Naive thymus-derived CD4-positive, alpha-beta T cell (primary cell): ENCODE data around the gene TC2N. TPM values are rescaled to one million over a fixed set of nuclear protein-coding genes. Genes with fewer than 3 reads are reported as not detected.

Source experiments
- ATAC-seq: fragments of 150-1000 bp; cut with Tn5 transposase; 2 replicates; pipeline ENCODE4 v1.10.0; 2021; ENCODE audit warnings: mild to moderate bottlenecking, moderate library complexity
- CTCF ChIA-PET: fragments of 350-600 bp; sonication (Branson Sonifier 250); formaldehyde crosslinking; loops from one replicate; lab custom pipeline; 2021; ENCODE audit warnings: antibody characterized with exemption; lab: Charles Lee
- POLR2A ChIA-PET: fragments of 350-600 bp; sonication (Branson Sonifier 250); formaldehyde crosslinking; loops from one replicate; lab custom pipeline; 2021; ENCODE audit warnings: antibody characterized with exemption, inconsistent platforms; lab: Charles Lee
- DNase-seq, 9 donors: peaks; one replicate each; pipeline versions ENCODE4 v3.0.0 to v3.0.0-alpha.2; 2020 to 2022; ENCODE audit warnings: mixed read lengths in 1 of 9
- H3K27ac ChIP-seq: one replicate; pipeline ENCODE4 v1.7.0; 2013; ENCODE audit warnings: mild to moderate bottlenecking, low read depth, low read length, moderate library complexity
- H3K27me3 ChIP-seq, 2 donors: one replicate each; pipeline ENCODE4 v1.7.0; 2013; ENCODE audit warnings: low read length in 2 of 2, mild to moderate bottlenecking in 2 of 2, moderate library complexity in 2 of 2; ENCODE audit not compliant: control insufficient read depth in 2 of 2, insufficient read depth in 2 of 2
- H3K36me3 ChIP-seq, 3 experiments: 1 replicate in 2 of 3; 2 replicates in 1 of 3; pipeline ENCODE4 v1.7.0; 2013; ENCODE audit warnings: low read length in 3 of 3, mild to moderate bottlenecking in 3 of 3, moderate library complexity in 1 of 3; ENCODE audit not compliant: insufficient read depth in 3 of 3, control insufficient read depth in 2 of 3
- H3K4me1 ChIP-seq, 2 donors: one replicate each; pipeline ENCODE4 v1.7.0; 2013; ENCODE audit warnings: low read length in 2 of 2, mild to moderate bottlenecking in 2 of 2, moderate library complexity in 1 of 2; ENCODE audit not compliant: control insufficient read depth in 2 of 2, insufficient read depth in 2 of 2
- H3K4me3 ChIP-seq: 2 replicates; pipeline ENCODE4 v1.7.0; 2013; ENCODE audit warnings: mild to moderate bottlenecking, low read length
- H3K9me3 ChIP-seq, 3 experiments: 1 replicate in 2 of 3; 2 replicates in 1 of 3; pipeline ENCODE4 v1.7.0; 2013; ENCODE audit warnings: low read length in 3 of 3; ENCODE audit not compliant: control insufficient read depth in 2 of 3
- H3K27ac Mint-ChIP-seq, 9 donors: one replicate each; pipeline ENCODE4 v1.8.0; 2020 to 2022; ENCODE audit warnings: mixed read lengths in 9 of 9, mild to moderate bottlenecking in 8 of 9, moderate library complexity in 5 of 9, inconsistent platforms in 2 of 9
- H3K27me3 Mint-ChIP-seq, 5 donors: one replicate each; pipeline ENCODE4 v1.8.0; 2021 to 2022; ENCODE audit warnings: mixed read lengths in 5 of 5, mild to moderate bottlenecking in 1 of 5
- H3K36me3 Mint-ChIP-seq, 5 donors: one replicate each; pipeline ENCODE4 v1.8.0; 2020 to 2022; ENCODE audit warnings: mixed read lengths in 5 of 5, mild to moderate bottlenecking in 3 of 5, inconsistent platforms in 1 of 5
- H3K4me1 Mint-ChIP-seq, 7 donors: one replicate each; pipeline ENCODE4 v1.8.0; 2020 to 2022; ENCODE audit warnings: mixed read lengths in 7 of 7, mild to moderate bottlenecking in 3 of 7, inconsistent platforms in 1 of 7
- H3K4me3 Mint-ChIP-seq, 10 donors: one replicate each; pipeline ENCODE4 v1.8.0; 2020 to 2022; ENCODE audit warnings: mild to moderate bottlenecking in 10 of 10, mixed read lengths in 10 of 10, moderate library complexity in 6 of 10, inconsistent platforms in 2 of 10
- H3K9me3 Mint-ChIP-seq, 11 donors: one replicate each; pipeline ENCODE4 v1.8.0; 2020 to 2022; ENCODE audit warnings: mixed read lengths in 11 of 11, mild to moderate bottlenecking in 4 of 11, inconsistent platforms in 1 of 11, moderate library complexity in 1 of 11
- intact Hi-C, 2 donors: fragments of 100-400 bp; cut with micrococcal nuclease; formaldehyde crosslinking; loops; one replicate each; pipeline ENCODE4 v1.15.1; 2023
- polyA plus RNA-seq, 2 donors: library from polyadenylated mRNA; unstranded; fragments of 300-500 nt; fragmentation: Illumina TruSeq; gene quantifications; one replicate each; pipeline ENCODE4 v1.2.3, GENCODE V29; 2021
- total RNA-seq, 6 experiments: library from RNA in 5 of 6; stranded (reverse) in 5 of 6; gene quantifications; 1 replicate in 5 of 6; 2 replicates in 1 of 6; pipeline ENCODE4 v1.2.3 and lab custom pipeline; 2021 to 2026

Gene TC2N
- total and polyA plus RNA-seq, 7 experiments from 2014 or later, result 158 to 301 (median 193) TPM

GRCh38 chr14:91888641-91889476, 21.5 kb upstream of the TC2N start:
- ChIA-PET POLR2A (interaction anchor here (0.8 to 9.9 kb wide), 7 partner anchors 9 to 53 kb away, joined by 3 to 131 read pairs (median 6); partner anchors contain the start of gene TC2N), CTCF (interaction anchor here (0.8 to 2.3 kb wide), 4 partner anchors 10 to 59 kb away, joined by 4 to 9 read pairs (median 6); no protein-coding TSS in a partner anchor)
- Histone ChIP-seq H3K27ac (no peak overlapping the region), H3K9me3 (no peaks in the 10 kb centered on the region), H3K27me3 (no peaks in the 10 kb centered on the region), H3K4me3 (no peak overlapping the region), H3K36me3 (no peaks in the 10 kb centered on the region), H3K4me1 (peaks cover 35 to 37% of the 10 kb centered on the region in 2 donors)
- H3K27me3 Mint-ChIP-seq, result no peaks in the 10 kb centered on the region
- intact Hi-C loops, result no loop called here
- peak overlapping the region in 7 of 9 donors; percentile 42 to 93 (median 77) for H3K27ac Mint-ChIP-seq
- H3K4me3 Mint-ChIP-seq, result peak overlapping the region in 1 of 10 donors; percentile 68
- DNase-seq (no peak), ATAC-seq (no peak)
- peaks cover 0 to 6% (median 0%) of the 10 kb centered on the region in 5 donors for H3K36me3 Mint-ChIP-seq
- H3K9me3 Mint-ChIP-seq, result peaks cover 0 to 2% (median 0%) of the 10 kb centered on the region in 11 donors
- H3K4me1 Mint-ChIP-seq, result peaks cover 39 to 66% (median 57%) of the 10 kb centered on the region in 7 donors

DNA sequence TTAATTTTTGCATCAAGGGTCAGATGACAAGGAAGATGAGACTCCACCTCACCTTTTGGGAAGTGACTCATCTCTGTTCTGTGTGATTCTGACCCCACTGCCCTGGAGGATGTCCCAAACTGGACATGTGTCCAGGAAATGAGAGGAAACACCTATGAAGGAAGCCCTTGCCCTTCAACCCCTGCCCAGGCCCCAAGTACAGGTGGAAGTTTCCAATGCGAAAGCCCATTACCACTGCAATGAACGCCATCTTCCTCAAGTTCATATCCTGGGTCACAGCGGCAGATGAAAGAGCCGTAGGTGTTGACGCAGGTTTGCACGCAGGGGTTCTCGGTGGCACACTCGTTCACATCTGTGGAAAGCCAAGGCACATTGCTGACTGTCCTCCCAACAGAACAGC, 19.6 kb upstream of the TC2N start:
- ChIA-PET POLR2A (no interaction called here), CTCF (no interaction called here)
- ATAC-seq, result no peak
- H3K4me1 ChIP-seq, result peaks cover 21 to 30% of the 10 kb centered on the region in 2 donors
- no peak for DNase-seq
- H3K36me3 ChIP-seq, result no peaks in the 10 kb centered on the region
- H3K27ac Mint-ChIP-seq, result peak overlapping the region in 3 of 9 donors; percentile 10 to 41 (median 38)
- H3K4me1 Mint-ChIP-seq, result peaks cover 31 to 52% (median 41%) of the 10 kb centered on the region in 7 donors
- no peaks in the 10 kb centered on the region for H3K27me3 Mint-ChIP-seq
- H3K36me3 Mint-ChIP-seq, result peaks cover 0 to 1% (median 0%) of the 10 kb centered on the region in 5 donors
- intact Hi-C loops, result no loop called here
- peaks cover 0 to 3% (median 0%) of the 10 kb centered on the region in 11 donors for H3K9me3 Mint-ChIP-seq
- H3K4me3 ChIP-seq, result no peak overlapping the region
- no peak overlapping the region for H3K27ac ChIP-seq
- no peak overlapping the region for H3K4me3 Mint-ChIP-seq
- H3K27me3 ChIP-seq, result no peaks in the 10 kb centered on the region
- H3K9me3 ChIP-seq, result no peaks in the 10 kb centered on the region

DNA sequence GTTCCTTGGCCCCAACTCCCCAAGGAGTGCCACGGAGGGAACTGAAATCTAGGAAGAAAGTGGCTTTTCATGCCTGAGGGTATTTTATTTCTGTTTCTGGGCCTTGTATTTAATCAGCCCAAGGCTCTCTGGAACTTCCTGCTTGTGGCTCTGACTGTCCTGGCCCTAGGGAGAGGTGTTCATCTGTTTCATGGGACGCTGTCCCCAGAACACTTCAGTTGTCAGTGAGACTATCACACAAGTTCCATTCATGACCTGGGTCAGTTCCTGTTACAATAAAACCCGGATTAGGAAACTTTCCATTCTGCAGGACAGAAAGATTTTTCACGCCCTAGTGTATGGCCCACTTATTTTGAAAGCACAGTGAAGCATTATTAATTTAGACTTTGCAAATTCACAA, 18.5 kb upstream of the TC2N start:
- ChIA-PET CTCF (interaction anchor here (0.7 kb wide), 1 partner anchor 886 kb away, joined by 3 read pairs; no protein-coding TSS in a partner anchor), POLR2A (interaction anchor here (1.3 to 5.0 kb wide), 3 partner anchors 12 to 19 kb away, joined by 6 to 47 read pairs (median 6); partner anchors contain the start of gene TC2N)
- Histone ChIP-seq H3K9me3 (no peaks in the 10 kb centered on the region), H3K27ac (no peak overlapping the region), H3K36me3 (no peaks in the 10 kb centered on the region), H3K4me3 (no peak overlapping the region), H3K4me1 (peaks cover 23 to 28% of the 10 kb centered on the region in 2 donors), H3K27me3 (no peaks in the 10 kb centered on the region)
- H3K4me3 Mint-ChIP-seq, result no peak overlapping the region
- intact Hi-C loops, result no loop called here
- H3K27me3 Mint-ChIP-seq, result no peaks in the 10 kb centered on the region
- H3K9me3 Mint-ChIP-seq, result peaks cover 0 to 5% (median 0%) of the 10 kb centered on the region in 11 donors
- H3K4me1 Mint-ChIP-seq, result peaks cover 29 to 48% (median 37%) of the 10 kb centered on the region in 7 donors
- ATAC-seq (no peak), DNase-seq (no peak)
- peaks cover 0 to 5% (median 0%) of the 10 kb centered on the region in 5 donors for H3K36me3 Mint-ChIP-seq
- peak overlapping the region in 6 of 9 donors; percentile 37 to 85 (median 55) for H3K27ac Mint-ChIP-seq

GRCh38 chr14:91885113-91885712, 17.9 kb upstream of the TC2N start:
- H3K27me3 ChIP-seq, result no peaks in the 10 kb centered on the region
- H3K27me3 Mint-ChIP-seq, result no peaks in the 10 kb centered on the region
- H3K4me1 Mint-ChIP-seq, result peaks cover 30 to 48% (median 37%) of the 10 kb centered on the region in 7 donors
- no peak overlapping the region for H3K4me3 ChIP-seq
- intact Hi-C loops, result no loop called here
- ChIA-PET CTCF (interaction anchor here (0.7 to 1.2 kb wide), 3 partner anchors 10 to 885 kb away, joined by 3 read pairs; no protein-coding TSS in a partner anchor), POLR2A (interaction anchor here (1.0 to 5.0 kb wide), 6 partner anchors 8 to 24 kb away, joined by 3 to 47 read pairs (median 6); partner anchors contain the start of gene TC2N)
- H3K27ac Mint-ChIP-seq, result peak overlapping the region in 7 of 9 donors; percentile 5 to 86 (median 69)
- peaks cover 0 to 4% (median 0%) of the 10 kb centered on the region in 5 donors for H3K36me3 Mint-ChIP-seq
- no peak overlapping the region for H3K4me3 Mint-ChIP-seq
- ATAC-seq (no peak), DNase-seq (no peak)
- H3K36me3 ChIP-seq, result no peaks in the 10 kb centered on the region
- peaks cover 0 to 5% (median 0%) of the 10 kb centered on the region in 11 donors for H3K9me3 Mint-ChIP-seq
- H3K9me3 ChIP-seq, result no peaks in the 10 kb centered on the region
- peaks cover 23 to 28% of the 10 kb centered on the region in 2 donors for H3K4me1 ChIP-seq
- no peak overlapping the region for H3K27ac ChIP-seq

DNA sequence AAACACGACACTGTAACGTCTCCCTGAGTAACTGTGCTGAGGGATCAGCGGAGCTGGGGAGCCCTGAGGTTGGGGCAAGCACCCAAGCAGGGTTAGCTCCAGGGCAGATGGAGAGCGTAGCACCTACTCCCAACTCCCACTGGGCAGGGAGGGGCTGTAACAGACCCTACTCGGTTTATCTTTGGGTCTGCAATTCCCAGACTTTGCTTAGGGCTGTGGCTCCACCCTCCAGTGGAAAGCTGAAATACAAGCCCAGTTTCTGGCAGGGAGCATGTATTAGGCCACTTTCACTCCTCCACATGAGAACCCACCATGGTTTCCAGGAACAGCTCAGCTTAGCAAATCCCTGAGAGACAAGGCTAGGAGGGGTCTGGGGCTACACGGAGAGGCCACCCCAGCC, 17.3 kb upstream of the TC2N start:
- peaks cover 31 to 48% (median 37%) of the 10 kb centered on the region in 7 donors for H3K4me1 Mint-ChIP-seq

GRCh38 chr14:91883753-91884152, 16.4 kb upstream of the TC2N start:
- Histone ChIP-seq H3K9me3 (no peaks in the 10 kb centered on the region), H3K27me3 (no peaks in the 10 kb centered on the region), H3K36me3 (no peaks in the 10 kb centered on the region), H3K4me1 (peaks cover 19 to 21% of the 10 kb centered on the region in 2 donors), H3K4me3 (no peak overlapping the region), H3K27ac (no peak overlapping the region)
- CTCF ChIA-PET, result interaction anchor here (0.6 to 1.0 kb wide), 2 partner anchors 20 to 28 kb away, joined by 3 to 4 read pairs; no protein-coding TSS in a partner anchor
- no peak for ATAC-seq
- H3K27me3 Mint-ChIP-seq, result no peaks in the 10 kb centered on the region
- DNase-seq, result no peak
- intact Hi-C loops, result no loop called here
- POLR2A ChIA-PET, result interaction anchor here (1.3 to 5.3 kb wide), 5 partner anchors 9 to 22 kb away, joined by 4 to 71 read pairs (median 6); partner anchors contain the start of gene TC2N
- no peak overlapping the region for H3K4me3 Mint-ChIP-seq
- peaks cover 0 to 5% (median 0%) of the 10 kb centered on the region in 11 donors for H3K9me3 Mint-ChIP-seq
- H3K4me1 Mint-ChIP-seq, result peaks cover 33 to 48% (median 38%) of the 10 kb centered on the region in 7 donors
- peak overlapping the region in 6 of 9 donors; percentile 12 to 75 (median 42) for H3K27ac Mint-ChIP-seq
- H3K36me3 Mint-ChIP-seq, result peaks cover 0 to 6% (median 0%) of the 10 kb centered on the region in 5 donors

More for the DNA sequence above, 17.3 kb upstream of the TC2N start:
- no peaks in the 10 kb centered on the region for H3K27me3 ChIP-seq
- no peak overlapping the region for H3K4me3 ChIP-seq
- Mint-ChIP-seq H3K27ac (peak overlapping the region in 8 of 9 donors; percentile 10 to 86 (median 60)), H3K4me3 (no peak overlapping the region), H3K9me3 (peaks cover 0 to 5% (median 0%) of the 10 kb centered on the region in 11 donors), H3K36me3 (peaks cover 0 to 6% (median 0%) of the 10 kb centered on the region in 5 donors), H3K27me3 (no peaks in the 10 kb centered on the region)
- H3K4me1 ChIP-seq, result peaks cover 23 to 28% of the 10 kb centered on the region in 2 donors
- intact Hi-C loops, result no loop called here
- no peak for ATAC-seq
- no peaks in the 10 kb centered on the region for H3K9me3 ChIP-seq
- H3K27ac ChIP-seq, result no peak overlapping the region
- CTCF ChIA-PET, result interaction anchor here (0.7 to 1.2 kb wide), 2 partner anchors 9 to 12 kb away, joined by 3 read pairs; no protein-coding TSS in a partner anchor
- DNase-seq, result no peak
- POLR2A ChIA-PET, result interaction anchor here (1.0 to 5.0 kb wide), 6 partner anchors 8 to 23 kb away, joined by 3 to 47 read pairs (median 6); partner anchors contain the start of gene TC2N
- H3K36me3 ChIP-seq, result no peaks in the 10 kb centered on the region
